NCI-H2227 (cell line): ENCODE results near the gene KCNAB3.
"Not testable (repeated sequence)": the region's sequence is repeated elsewhere in the genome, so short reads cannot be mapped to it uniquely, and the experiment has no call there.

ENCODE experiments used
- DNase-seq: peaks from one replicate; lab custom pipeline; 2025; ENCODE audit not compliant: unreplicated experiment; lab: John Stamatoyannopoulos, UW

The KCNAB3 gene

GRCh38 chr17:7929158-7930023 lies at the start of gene KCNAB3:
Gene KCNAB3, minus strand, starts transcription at chr17:7929856. Its CDS starts 421 bp downstream, at chr17:7929435.
- DNase-seq = no peak

- no peak for DNase-seq
Measured at GRCh38 chr17:7977805-7978204, 48.1 kb upstream of the KCNAB3 start.

GRCh38 chr17:7977039-7977438 lies 47.4 kb upstream of the KCNAB3 start:
- no peak for DNase-seq

GRCh38 chr17:7974638-7975131 lies 45.0 kb upstream of the KCNAB3 start:
- no peak for DNase-seq

GRCh38 chr17:7972131-7972785 lies 42.6 kb upstream of the KCNAB3 start:
- DNase-seq = no peak

- DNase-seq = no peak
Measured at GRCh38 chr17:7971651-7972050, 42.0 kb upstream of the KCNAB3 start.

- DNase-seq = no peak
Measured at GRCh38 chr17:7969433-7969832, 39.8 kb upstream of the KCNAB3 start.

GRCh38 chr17:7967751-7968150 lies 38.1 kb upstream of the KCNAB3 start:
- no peak for DNase-seq

- DNase-seq = no peak
Measured at GRCh38 chr17:7961421-7961820, 31.8 kb upstream of the KCNAB3 start.

- no peak for DNase-seq
Measured at GRCh38 chr17:7959503-7960253, 30.0 kb upstream of the KCNAB3 start.

- no peak for DNase-seq
Measured at GRCh38 chr17:7956228-7956965, 26.7 kb upstream of the KCNAB3 start.

- no peak for DNase-seq
Measured at GRCh38 chr17:7955414-7956227, 26.0 kb upstream of the KCNAB3 start.

GRCh38 chr17:7953266-7953665 lies 23.6 kb upstream of the KCNAB3 start:
- DNase-seq = not testable (repeated sequence)

- DNase-seq = no peak
Measured at GRCh38 chr17:7951143-7951792, 21.6 kb upstream of the KCNAB3 start.

GRCh38 chr17:7950578-7950977 lies 20.9 kb upstream of the KCNAB3 start:
- DNase-seq = no peak

- DNase-seq = no peak
Measured at GRCh38 chr17:7947651-7948050, 18.0 kb upstream of the KCNAB3 start.

GRCh38 chr17:7946441-7946840 lies 16.8 kb upstream of the KCNAB3 start:
- DNase-seq = no peak

GRCh38 chr17:7945651-7946050 lies 16.0 kb upstream of the KCNAB3 start:
- DNase-seq = no peak

- DNase-seq = no peak
Measured at GRCh38 chr17:7944326-7944725, 14.7 kb upstream of the KCNAB3 start.
